ENCODE results near the gene PRSS3. TPM values are rescaled to one million over a fixed set of nuclear protein-coding genes. Genes with fewer than 3 reads are reported as not detected.

Gene PRSS3
- total RNA-seq, 1 experiment from 2014 or later: 33.8 TPM

DNA sequence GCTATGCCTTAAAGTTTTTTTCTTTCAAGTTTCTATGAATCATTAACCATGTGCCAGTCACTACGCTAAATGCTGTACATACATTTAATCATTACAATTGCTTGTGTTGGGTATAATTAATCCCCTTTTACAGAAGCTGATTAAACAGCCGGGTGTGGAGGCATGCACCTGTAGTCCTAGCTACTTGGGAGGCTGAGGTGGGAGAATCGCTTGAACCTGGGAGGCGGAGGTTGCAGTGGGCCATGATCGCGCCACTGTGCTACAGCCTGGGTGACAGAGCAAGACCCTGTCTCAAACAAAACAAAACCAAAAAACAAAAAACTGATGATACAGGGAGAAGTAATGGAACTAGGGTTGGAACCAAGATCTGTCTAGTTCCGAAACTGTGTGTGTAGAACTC lies 20.4 kb downstream of the PRSS3 start:
- Histone ChIP-seq H3K4me3 (ENCODE audit: low read depth, low read length) (peak overlapping the region; percentile 89), H3K36me3 (ENCODE audit: control insufficient read depth, insufficient read depth, low read length) (no peaks in the 10 kb centered on the region), H3K9me3 (no peaks in the 10 kb centered on the region), H3K4me1 (peaks cover 34% of the 10 kb centered on the region), H3K27me3 (replicated peaks; ENCODE audit: control insufficient read depth, insufficient read depth, low read length) (no peaks in the 10 kb centered on the region)
- no TSS peak for BruUV-seq (replicated peaks)
- CTCF ChIA-PET: interaction anchor here (1.2 to 4.6 kb wide), 2 partner anchors 36 to 78 kb away, joined by 4 to 55 read pairs; no protein-coding TSS in a partner anchor
- TF ChIP-seq, protein P1, sequence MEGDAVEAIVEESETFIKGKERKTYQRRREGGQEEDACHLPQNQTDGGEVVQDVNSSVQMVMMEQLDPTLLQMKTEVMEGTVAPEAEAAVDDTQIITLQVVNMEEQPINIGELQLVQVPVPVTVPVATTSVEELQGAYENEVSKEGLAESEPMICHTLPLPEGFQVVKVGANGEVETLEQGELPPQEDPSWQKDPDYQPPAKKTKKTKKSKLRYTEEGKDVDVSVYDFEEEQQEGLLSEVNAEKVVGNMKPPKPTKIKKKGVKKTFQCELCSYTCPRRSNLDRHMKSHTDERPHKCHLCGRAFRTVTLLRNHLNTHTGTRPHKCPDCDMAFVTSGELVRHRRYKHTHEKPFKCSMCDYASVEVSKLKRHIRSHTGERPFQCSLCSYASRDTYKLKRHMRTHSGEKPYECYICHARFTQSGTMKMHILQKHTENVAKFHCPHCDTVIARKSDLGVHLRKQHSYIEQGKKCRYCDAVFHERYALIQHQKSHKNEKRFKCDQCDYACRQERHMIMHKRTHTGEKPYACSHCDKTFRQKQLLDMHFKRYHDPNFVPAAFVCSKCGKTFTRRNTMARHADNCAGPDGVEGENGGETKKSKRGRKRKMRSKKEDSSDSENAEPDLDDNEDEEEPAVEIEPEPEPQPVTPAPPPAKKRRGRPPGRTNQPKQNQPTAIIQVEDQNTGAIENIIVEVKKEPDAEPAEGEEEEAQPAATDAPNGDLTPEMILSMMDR (IDR thresholded peaks at IDR 0.05; ENCODE audit: insufficient read depth in 1 of 2, low read depth in 1 of 2, low read length in 1 of 2, severe bottlenecking in 1 of 2, unreplicated experiment in 1 of 2): no peak
- H3K36me3 Mint-ChIP-seq (ENCODE audit: insufficient read depth, unreplicated experiment): peaks cover 9% of the 10 kb centered on the region
- H3K4me1 Mint-ChIP-seq (ENCODE audit: low read depth, unreplicated experiment): peaks cover 17% of the 10 kb centered on the region
- peak overlapping the region; percentile 90 for H3K4me3 Mint-ChIP-seq (ENCODE audit: unreplicated experiment)
- POLR2A ChIA-PET: no interaction called here
- intact Hi-C loops (cut with micrococcal nuclease; ENCODE audit: unreplicated experiment): loop anchor here (5.0 to 10.0 kb wide), 2 partner anchors 109 to 257 kb away; no protein-coding TSS in a partner anchor
- no peak for DNase-seq
- no peaks in the 10 kb centered on the region for H3K27me3 Mint-ChIP-seq (ENCODE audit: insufficient read depth, unreplicated experiment)
- no peaks in the 10 kb centered on the region for H3K9me3 Mint-ChIP-seq (ENCODE audit: unreplicated experiment)
- peak overlapping the region; percentile 91 for H3K27ac Mint-ChIP-seq (ENCODE audit: unreplicated experiment)

DNA sequence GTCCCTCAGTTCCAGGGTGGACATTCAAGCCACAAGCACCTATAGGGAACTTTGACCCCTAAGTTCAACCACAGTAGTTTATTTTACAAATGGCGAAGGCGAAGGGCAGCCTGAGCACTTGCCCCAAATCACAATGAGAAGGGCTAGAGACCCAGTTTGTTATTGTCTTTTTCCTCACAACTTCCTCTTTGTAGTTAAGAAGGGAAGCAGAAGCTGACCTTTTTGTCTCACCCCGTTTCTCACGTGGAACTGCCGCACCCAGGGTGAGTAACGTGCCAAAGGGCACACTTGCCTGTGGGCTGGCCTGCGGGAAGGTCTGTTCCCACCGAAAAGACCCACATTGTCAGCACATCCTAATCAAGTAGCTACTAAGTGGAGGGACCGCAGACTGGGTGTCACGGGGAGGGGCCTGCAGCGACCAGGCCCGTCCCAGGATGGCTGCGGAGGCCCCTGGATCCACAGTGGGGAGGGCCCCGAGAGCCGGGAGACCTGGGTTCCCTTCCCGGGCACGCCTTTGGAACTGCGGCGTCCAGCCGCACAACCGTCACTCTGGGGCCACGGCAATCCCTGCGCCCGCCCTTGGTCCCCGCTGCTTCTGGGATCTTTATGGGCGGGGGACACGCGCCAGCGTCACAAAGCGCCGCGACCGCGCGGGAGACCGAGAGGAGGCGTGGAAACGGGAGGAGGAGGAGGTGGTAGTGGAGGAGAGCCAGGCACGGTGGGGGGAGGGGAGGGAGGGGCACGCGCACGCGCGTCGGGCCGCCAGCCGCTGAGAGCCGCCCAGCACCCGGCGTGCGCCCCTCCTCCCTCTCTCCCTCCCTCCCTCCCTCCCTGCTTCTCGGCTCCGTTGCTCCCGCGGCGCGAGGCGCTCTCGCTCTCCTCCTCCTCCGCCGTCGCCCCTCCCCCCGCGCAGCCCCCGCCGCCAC lies 21.2 kb downstream of the PRSS3 start, which contains the start of gene UBE2R2:
Gene UBE2R2 (plus strand): TSS at position 834 of the 926 bp plus-strand sequence. CDS start 598 bp downstream, outside the sequence.
- intact Hi-C loops (cut with micrococcal nuclease; ENCODE audit: unreplicated experiment): loop anchor here (5.0 to 10.0 kb wide), 2 partner anchors 108 to 256 kb away; no protein-coding TSS in a partner anchor
- POLR2A ChIA-PET: interaction anchor here (0.6 to 0.7 kb wide), 2 partner anchors 8 to 277 kb away, joined by 4 read pairs; no protein-coding TSS in a partner anchor
- peak; percentile 89 to 96 for DNase-seq
- TF ChIP-seq, protein P1 (IDR thresholded peaks at IDR 0.05; ENCODE audit: insufficient read depth in 1 of 2, low read depth in 1 of 2, low read length in 1 of 2, severe bottlenecking in 1 of 2, unreplicated experiment in 1 of 2): no peak
- H3K9me3 Mint-ChIP-seq (ENCODE audit: unreplicated experiment): no peaks in the 10 kb centered on the region
- peaks cover 20% of the 10 kb centered on the region for H3K4me1 Mint-ChIP-seq (ENCODE audit: low read depth, unreplicated experiment)
- no peaks in the 10 kb centered on the region for H3K9me3 ChIP-seq
- H3K4me3 Mint-ChIP-seq (ENCODE audit: unreplicated experiment): peak within 1 kb of the TSS; percentile 90
- H3K27ac Mint-ChIP-seq (ENCODE audit: unreplicated experiment): peak within 1 kb of the TSS; percentile 91
- TSS peak; percentile 90 for BruUV-seq (replicated peaks)
- no peaks in the 10 kb centered on the region for H3K36me3 ChIP-seq (ENCODE audit: control insufficient read depth, insufficient read depth, low read length)
- peak within 1 kb of the TSS; percentile 89 for H3K4me3 ChIP-seq (ENCODE audit: low read depth, low read length)
- H3K27me3 ChIP-seq (replicated peaks; ENCODE audit: control insufficient read depth, insufficient read depth, low read length): no peaks in the 10 kb centered on the region
- peaks cover 34% of the 10 kb centered on the region for H3K4me1 ChIP-seq
- CTCF ChIA-PET: interaction anchor here (0.6 to 1.2 kb wide), 3 partner anchors 17 to 79 kb away, joined by 3 to 4 read pairs (median 3); no protein-coding TSS in a partner anchor
- H3K36me3 Mint-ChIP-seq (ENCODE audit: insufficient read depth, unreplicated experiment): peaks cover 15% of the 10 kb centered on the region
- H3K27me3 Mint-ChIP-seq (ENCODE audit: insufficient read depth, unreplicated experiment): no peaks in the 10 kb centered on the region

Measured in Caco-2 (cell line).